ENCODE results near the gene HS3ST4. TPM values are rescaled to one million over a fixed set of nuclear protein-coding genes. Genes with fewer than 3 reads are reported as not detected.
"Not testable (repeated sequence)": the region's sequence is repeated elsewhere in the genome, so short reads cannot be mapped to it uniquely, and the experiment has no call there.

HS3ST4 gene
- total RNA-seq, 4 donors from 2014 or later: not detected

- ATAC-seq (ENCODE audit: low FRiP score) (no peak), DNase-seq (ENCODE audit: low spot score) (no peak)
Measured at GRCh38 chr16:25751230-25751835, 59.6 kb downstream of the HS3ST4 start.

GRCh38 chr16:25764466-25764865, 72.7 kb downstream of the HS3ST4 start:
- no peak for TF ChIP-seq CTCF (IDR thresholded peaks at IDR 0.05)
- DNase-seq (ENCODE audit: low spot score) (no peak), ATAC-seq (ENCODE audit: low FRiP score) (no peak)

More at GRCh38 chr16:25751230-25751835, 59.6 kb downstream of the HS3ST4 start:
- no peak for TF ChIP-seq CTCF (IDR thresholded peaks at IDR 0.05)

- DNase-seq (ENCODE audit: low spot score) (no peak), ATAC-seq (ENCODE audit: low FRiP score) (no peak)
- no peak for TF ChIP-seq CTCF (IDR thresholded peaks at IDR 0.05)
Measured at GRCh38 chr16:25771216-25771615, 79.5 kb downstream of the HS3ST4 start.

GRCh38 chr16:25771812-25772568, 80.2 kb downstream of the HS3ST4 start:
- TF ChIP-seq CTCF (IDR thresholded peaks at IDR 0.05): no peak
- no peak for DNase-seq (ENCODE audit: low spot score)
- ATAC-seq (ENCODE audit: low FRiP score): no peak

- not testable (repeated sequence) for DNase-seq (ENCODE audit: low spot score); ATAC-seq (ENCODE audit: low FRiP score)
Measured at GRCh38 chr16:25776214-25776613, 84.5 kb downstream of the HS3ST4 start.

- no peak for ATAC-seq (ENCODE audit: low FRiP score)
- no peak for TF ChIP-seq CTCF (IDR thresholded peaks at IDR 0.05)
- DNase-seq (ENCODE audit: low spot score): no peak
Measured at GRCh38 chr16:25783226-25783625, 91.5 kb downstream of the HS3ST4 start.

- TF ChIP-seq CTCF (IDR thresholded peaks at IDR 0.05): no peak
Measured at GRCh38 chr16:25785361-25785760, 93.6 kb downstream of the HS3ST4 start.

More at GRCh38 chr16:25785361-25785760, 93.6 kb downstream of the HS3ST4 start:
- ATAC-seq (ENCODE audit: low FRiP score) (no peak), DNase-seq (ENCODE audit: low spot score) (no peak)

Data from omental fat pad (tissue), 4 donors.